HG03469 (cell line): Measurements from ENCODE around the gene SPTSSA.
"Not testable (repeated sequence)": the region's sequence is repeated elsewhere in the genome, so short reads cannot be mapped to it uniquely, and the experiment has no call there.

Experiments
- ATAC-seq: cut with Tn5 transposase; IDR thresholded peaks from one replicate; pipeline ENCODE4 v1.9.1; 2021; ENCODE audit warnings: mild to moderate bottlenecking, moderate library complexity, moderate number of reproducible peaks; ENCODE audit not compliant: unreplicated experiment

SPTSSA gene, protein sequence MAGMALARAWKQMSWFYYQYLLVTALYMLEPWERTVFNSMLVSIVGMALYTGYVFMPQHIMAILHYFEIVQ

DNA sequence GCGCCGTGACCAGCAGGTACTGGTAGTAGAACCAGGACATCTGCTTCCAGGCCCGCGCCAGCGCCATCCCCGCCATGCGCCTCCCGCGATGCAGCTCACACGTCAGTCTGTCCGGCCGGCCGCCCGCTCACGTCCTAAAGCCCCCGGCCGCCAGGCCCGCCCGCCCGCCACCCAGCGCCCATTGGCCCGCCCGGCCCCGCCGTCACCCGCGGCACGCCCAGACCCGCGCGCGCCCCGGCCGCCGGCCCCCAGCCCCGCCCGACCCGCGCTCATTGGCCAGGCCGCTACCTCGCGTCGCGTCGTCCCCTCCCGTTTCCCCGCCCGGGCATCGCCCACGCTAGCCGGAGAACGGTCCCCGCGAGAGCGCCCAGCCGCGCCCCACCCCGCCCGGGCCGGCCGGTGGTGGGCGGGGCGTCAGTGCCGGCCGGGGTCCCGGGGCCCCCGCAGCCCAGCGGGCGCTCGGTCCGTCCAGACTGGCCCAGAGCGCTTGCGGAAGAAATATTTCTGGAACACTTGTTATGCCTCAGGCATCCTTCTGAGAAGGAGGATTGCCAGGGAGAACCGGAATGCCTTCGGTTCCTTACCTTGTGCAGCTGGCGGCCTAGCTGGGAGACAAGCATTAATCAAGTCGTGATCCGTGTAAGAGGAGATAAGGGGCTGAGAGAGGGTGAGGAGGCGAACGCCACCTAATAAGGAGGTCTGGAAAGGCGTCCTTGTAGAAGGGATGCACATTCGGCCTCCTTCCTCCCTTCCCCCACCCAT, at the start of gene SPTSSA:
TSS of gene SPTSSA (minus strand) at position 109 of the 762 bp plus-strand sequence. CDS start at position 76, 33 bp downstream.
- peak; percentile 86 for ATAC-seq

DNA sequence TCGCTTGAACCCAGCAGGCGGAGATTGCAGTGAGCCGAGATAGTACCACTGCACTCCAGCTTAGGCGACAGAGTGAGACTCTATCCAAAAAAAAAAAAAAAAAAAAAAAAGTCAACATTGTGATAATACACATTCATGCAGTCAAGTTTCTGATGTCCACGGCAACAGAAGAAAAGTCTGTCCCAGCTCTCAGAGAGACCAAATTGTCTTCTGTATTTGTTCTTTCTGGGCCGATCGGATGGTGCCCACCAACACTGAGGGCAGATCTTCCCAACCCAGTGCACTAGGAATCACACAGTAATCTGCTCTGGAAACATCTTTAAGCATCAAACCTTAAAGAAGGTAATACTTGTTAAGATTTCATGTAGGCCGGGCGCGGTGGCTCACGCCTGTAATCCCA, 45.8 kb upstream of the SPTSSA start:
- no peak for ATAC-seq

DNA sequence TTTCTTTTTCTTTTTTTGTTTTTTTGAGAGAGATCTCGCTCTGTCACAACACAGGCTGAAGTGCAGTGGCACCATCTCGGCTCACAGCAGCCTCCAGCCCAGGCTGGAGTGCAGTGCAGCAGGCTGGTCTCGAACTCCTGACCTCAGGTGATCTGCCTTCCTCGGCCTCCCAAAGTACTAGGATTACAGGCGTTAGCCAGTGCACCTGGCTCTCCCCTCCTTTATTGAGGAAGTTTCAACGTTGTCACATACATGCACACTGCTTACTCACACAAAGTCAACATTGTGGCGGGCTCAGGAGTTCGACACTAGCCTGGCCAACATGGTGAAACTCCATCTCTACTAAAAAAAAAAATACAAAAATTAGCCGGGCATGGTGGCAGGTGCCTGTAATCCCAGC, 45.4 kb upstream of the SPTSSA start:
- no peak for ATAC-seq

DNA sequence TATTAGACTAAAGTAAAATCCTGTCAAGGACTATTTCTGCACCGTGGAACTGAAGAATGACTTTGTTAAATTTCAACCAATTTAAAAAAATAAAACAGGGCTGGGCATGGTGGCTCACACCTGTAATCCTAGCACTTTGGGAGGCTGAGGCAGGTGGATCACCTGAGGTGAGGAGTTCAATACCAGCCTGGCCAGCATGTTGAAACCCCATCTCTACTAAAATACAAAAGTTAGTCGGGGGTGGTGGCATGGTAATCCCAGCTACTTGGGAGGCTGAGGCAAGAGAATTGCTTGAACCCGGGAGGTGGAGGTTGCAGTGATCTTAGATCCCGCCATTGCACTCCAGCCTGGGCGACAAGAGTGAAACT, 43.1 kb upstream of the SPTSSA start:
- not testable (repeated sequence) for ATAC-seq

GRCh38 chr14:34504027-34504426, 42.0 kb upstream of the SPTSSA start:
- not testable (repeated sequence) for ATAC-seq

DNA sequence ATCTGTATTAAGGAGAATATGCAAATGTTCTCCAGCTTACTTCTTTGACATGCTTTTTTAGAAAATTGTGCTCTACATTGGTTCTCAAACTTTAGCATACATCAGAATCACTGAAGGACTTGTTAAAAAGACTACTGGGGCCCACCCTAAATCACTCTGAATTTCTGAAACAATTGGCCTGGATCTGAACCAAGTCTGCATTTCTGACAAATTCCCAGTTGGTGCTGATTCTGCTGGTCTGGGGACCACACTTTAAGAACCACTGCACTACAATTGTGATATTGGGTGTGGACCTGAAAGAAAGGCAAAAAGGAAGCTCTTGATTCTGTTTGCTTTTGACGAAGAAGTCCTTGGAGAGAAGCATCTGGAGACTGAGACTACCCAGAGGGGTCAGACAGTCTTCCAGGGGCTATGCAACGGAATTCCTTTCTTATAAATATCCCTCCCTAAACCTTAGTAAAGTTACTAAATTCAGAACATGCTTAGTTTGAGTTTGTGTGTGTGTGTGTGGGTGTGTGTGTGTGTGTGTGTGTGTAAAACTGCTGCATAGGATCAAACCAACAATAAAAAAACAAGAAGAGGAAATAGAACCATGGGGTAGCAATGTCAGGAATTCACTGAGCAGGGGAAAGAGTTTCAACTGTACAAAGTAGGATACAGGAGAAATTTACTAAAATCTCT, 40.6 kb upstream of the SPTSSA start:
- ATAC-seq = no peak

DNA sequence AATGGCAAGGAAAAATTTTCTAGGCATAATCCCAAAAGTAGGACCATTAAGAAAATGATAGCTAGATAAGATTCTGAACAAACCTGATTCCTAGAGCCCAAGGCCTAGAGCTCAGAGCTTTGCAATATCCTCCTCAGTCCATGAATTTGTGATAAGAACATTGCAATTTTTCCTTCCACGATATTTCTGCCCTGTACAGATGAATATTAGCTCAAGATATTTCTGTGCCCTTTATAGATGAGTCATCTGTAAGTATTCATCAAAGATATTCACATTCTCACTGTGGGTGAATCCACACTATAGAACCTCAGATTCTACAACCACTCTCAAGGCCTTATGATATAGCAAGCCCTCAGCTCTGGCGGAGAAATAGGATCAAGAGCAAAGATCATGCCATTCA, 40.0 kb upstream of the SPTSSA start:
- no peak for ATAC-seq

DNA sequence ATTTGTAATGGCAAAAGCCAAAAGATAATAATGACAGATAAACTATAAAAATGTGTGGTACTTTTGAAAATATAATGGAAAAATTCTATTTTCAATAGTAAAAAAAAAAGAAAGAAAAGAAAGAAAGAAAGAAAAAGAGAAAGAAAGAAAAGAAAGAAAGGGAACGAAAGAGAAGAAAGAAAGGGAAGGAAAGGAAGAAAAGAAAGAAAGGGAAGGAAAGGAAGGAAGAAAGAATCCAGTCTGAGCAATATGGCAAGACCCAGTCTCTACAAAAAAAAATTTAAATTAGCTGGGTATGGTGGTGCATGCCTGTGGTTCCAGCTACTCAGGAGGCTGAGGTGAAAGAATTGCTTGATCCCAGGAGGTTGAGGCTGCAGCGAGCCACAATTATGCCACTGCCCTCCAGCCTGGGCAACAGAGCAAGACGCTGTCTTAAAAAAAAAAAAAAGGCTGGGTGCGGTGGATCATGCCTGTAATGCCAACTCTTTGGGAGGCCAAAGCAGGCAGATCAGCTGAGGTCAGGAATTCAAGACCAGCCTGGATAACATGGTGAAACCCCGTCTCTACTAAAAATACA, 39.1 kb upstream of the SPTSSA start:
- no peak for ATAC-seq

GRCh38 chr14:34498684-34499412, 36.8 kb upstream of the SPTSSA start:
- ATAC-seq = no peak

DNA sequence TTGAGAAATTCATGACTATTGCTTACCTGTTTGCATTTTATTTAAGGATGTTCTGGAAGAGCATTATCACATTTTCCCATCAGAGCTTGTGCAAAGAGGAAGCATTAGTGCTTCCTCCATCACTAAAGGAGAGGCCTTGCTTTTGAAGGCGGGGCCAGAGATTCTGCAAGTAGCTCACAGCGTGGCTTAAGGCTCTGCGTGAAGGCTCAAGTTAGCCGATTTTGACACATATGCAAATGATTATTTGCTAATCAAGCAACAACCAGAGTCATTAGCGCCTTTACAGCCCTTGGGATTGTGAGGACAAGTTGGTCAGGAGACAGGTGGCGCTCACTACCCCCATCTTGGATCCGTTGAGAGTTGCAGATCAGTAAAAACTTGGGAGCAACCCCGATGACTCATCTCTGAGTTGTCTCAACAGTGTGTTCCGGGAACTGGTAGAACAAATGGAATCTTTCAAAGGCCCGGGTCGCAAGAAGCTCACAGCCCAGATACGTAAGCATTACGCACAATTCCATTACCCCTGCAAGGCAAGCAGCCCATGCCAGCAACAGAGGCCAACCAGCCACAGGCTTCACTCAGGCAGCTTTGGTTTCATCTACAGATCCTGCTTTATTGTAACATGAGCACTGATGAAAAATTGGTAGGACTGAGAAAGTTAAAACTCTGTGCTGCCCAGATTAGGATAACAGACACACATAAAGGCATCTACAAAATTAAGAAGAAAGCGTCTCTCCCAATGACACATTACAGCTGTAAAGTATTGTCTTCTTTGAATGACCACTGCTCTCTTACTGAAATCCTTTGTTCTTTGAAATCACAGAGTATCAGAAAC, 34.9 kb upstream of the SPTSSA start:
- no peak for ATAC-seq

DNA sequence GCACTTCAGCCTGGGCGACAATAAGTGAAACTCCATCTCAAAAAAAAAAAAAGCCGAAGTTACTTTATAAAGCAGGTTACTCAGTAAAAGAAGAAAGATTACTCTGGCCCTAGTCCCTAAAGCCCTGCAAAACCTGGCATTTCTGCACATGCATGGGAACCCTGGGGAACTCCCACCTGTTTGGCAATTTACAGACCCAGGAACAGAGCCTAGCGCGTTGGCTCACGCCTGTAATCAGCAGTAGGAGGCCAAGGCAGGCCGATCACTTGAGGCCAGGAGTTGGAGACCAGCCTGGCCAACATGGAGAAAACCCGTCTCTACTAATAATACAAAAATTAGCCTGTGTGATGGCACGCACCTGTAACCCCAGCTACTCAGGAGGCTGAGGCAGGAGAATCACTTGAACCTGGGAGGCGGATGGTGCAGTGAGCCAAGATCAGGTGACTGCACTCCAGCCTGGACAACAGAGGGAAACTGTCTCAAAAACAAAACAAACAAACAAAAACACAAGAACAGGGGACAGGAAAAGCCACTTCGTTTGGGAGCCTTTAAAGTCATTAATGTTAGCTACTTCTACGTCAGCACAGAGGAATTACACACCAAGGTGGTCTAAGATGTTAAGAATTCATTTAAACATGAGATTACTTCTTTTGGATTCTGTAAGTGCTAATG, 34.1 kb upstream of the SPTSSA start:
- ATAC-seq = no peak

DNA sequence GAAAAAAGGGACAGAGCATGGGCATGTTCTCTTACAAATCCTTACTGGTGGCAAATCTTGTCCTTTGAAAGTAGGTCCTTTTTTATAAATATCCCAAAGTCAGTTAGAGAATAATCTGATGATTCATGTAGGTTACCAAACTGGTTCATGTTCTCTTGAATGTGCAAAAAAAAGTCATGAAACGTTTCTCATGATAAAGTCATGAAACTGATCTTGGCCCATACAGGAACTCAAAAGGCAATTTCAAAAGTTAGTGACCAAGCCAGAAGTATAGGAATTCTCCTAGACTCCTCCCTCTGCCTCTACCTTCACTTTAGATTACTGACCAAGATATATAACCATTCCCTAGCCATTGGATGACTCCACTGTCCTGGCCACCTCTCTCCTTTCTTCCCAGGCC, 27.3 kb upstream of the SPTSSA start:
- no peak for ATAC-seq

DNA sequence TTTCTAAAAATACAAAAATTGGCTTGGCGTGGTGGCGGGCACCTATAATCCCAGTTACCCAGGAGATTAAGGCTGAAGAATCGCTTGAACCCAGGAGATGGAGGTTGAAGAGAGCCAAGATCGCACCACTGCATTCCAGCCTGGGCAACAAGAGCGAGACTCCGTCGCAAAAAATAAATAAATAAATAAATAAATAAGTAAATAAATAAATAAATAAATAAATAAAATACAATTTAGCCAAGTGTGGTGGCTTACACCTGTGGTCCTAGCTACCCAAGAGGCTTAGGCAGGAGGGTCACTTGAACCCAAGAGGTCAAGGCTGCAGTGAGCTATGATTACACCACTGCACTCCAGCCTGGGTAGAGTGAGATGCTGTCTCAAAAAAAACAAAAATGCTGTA, 26.5 kb upstream of the SPTSSA start:
- no peak for ATAC-seq

GRCh38 chr14:34484726-34485125, 22.7 kb upstream of the SPTSSA start:
- no peak for ATAC-seq

DNA sequence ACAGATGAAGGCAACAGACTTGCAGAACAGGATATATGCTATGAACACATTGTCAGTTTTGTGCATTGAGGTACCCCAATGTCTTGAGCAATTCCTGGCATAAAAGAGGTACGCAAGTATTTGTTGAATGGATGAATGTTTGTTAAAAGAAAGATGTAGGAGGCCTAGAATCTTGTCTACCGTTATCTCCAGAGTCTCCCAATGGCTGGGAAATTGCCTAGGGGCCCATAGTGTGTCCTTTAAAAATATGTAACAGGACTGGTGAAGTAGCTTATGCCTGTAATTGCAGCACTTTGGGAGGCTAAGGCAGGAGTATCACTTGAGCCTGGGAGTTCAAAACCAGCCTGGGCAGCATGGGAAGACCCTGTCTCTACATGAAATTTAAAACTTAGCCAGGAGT, 20.4 kb upstream of the SPTSSA start:
- ATAC-seq = no peak

GRCh38 chr14:34479694-34480093, 17.7 kb upstream of the SPTSSA start:
- no peak for ATAC-seq

DNA sequence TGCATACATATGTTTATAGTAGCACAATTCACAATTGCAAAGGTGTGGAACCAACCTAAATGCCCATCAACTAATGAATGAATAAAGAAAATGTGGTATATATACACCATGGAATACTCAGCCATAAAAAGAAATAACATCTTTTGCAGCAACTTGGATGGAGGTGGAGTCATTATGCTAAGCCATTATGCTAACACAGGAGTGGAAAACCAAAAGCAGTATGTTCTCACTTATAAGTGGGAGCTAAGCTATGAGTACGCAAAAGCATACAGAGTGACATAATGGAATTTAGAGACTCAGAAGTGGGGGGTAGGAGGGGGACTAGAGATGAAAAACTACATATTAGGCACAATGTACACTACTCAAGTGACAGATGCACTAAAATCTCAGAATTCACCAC, 16.2 kb upstream of the SPTSSA start:
- no peak for ATAC-seq

GRCh38 chr14:34476036-34476435, 14.0 kb upstream of the SPTSSA start:
- ATAC-seq = not testable (repeated sequence)

GRCh38 chr14:34475163-34475562, 13.1 kb upstream of the SPTSSA start:
- ATAC-seq = no peak

DNA sequence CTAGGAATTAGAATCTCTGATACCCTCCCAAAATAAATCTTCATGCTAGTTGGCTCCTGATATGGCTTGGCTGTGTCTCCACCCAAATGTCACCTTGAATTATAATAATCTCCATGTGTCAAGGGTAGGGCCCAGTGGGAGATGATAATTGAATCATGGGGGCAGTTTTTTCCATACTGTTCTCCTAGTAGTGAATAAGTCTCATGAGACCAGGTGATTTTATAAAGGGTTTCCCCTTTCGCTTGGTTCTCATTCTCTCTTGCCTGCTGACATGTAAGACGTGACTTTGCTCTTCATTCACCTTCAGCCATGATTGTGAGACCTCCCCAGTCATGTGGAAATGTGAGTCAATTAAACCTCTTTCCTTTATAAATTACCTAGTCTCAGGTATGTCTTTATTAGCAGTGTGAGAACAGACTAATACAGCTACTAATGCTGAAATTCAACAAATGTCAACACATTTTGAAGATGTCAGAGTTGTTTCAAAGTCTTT, 12.2 kb upstream of the SPTSSA start:
- ATAC-seq = no peak
